IPS-NIHi11 (cell line): ENCODE data around the gene POMZP3.
"Not testable (repeated sequence)": the region's sequence is repeated elsewhere in the genome, so short reads cannot be mapped to it uniquely, and the experiment has no call there.

ENCODE experiments used
- DNase-seq: peaks from one replicate; pipeline ENCODE4 v3.0.0; 2012; ENCODE audit warnings: mixed read lengths, low spot score

The POMZP3 gene

DNA sequence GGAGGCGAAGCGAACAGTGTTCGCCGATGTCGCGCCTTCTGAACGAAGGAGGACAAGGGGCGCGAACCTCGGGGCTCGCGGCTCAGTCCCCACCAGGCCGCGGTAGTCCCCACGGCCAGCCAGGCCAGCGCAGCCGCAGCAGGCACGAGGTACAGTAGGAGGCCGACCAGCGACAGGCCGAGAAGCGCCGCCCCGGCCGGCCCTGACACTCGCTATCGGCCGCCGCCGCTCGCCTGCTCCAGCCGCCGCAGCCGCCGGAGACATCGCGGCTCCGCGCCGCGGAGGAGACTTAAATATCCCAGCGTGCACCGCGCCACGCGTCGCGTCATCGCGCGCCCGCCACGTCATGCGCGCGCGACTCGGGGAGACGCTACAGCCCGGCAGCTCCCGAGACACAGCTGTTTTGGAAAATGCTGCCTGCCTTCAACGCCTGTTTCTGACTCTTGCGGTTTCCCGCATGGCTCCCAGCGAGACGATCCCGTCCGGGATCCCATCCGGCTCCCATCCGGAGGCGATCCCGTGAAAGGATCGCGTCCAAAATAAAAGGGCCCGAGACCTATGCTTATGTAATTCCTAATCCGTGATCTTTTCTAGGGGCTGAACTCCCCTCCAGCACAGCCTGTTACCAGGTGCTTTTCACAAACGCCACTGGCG is at the start of gene POMZP3:
POMZP3 (minus strand) TSS at position 291 of the 654 bp plus-strand sequence. CDS start 1,215 bp downstream, outside the sequence.
- not testable (repeated sequence) for DNase-seq

DNA sequence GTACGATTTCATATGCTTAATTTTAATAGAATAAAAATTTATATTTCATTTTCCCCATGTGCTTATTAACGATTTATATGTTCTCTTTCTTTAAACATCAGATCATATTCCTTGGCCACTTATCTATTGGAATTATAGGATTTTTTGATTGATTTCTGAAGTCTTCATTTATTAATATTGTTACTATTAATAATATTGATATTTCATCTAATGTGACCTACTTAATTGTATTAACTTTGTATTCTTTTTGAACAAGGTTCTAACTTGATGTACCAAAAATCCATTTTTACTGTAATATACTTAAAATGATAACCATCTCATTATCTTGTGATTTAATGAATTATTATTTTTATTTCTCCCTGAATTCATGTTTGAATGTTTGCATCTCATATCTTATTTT is 48.7 kb upstream of the POMZP3 start:
- not testable (repeated sequence) for DNase-seq

DNA sequence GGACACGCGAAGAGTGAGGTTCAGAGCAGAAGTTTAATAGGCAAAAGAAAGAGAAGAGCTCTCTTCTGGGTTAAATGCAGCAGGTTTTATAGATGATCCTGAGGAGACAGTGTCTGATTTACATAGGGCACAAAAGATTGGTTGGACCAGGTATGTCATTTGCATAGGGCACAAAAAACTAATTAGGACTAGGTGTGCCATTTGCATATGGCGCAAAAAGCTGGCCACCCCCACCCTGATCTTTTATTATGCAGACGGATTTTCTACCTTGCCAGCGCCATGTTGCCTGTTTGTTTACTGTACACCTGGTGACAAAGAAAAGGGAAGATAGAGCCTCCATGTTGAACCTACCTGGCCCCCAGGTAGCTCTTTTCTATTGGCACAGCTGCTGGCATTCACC is 46.3 kb upstream of the POMZP3 start:
- not testable (repeated sequence) for DNase-seq

DNA sequence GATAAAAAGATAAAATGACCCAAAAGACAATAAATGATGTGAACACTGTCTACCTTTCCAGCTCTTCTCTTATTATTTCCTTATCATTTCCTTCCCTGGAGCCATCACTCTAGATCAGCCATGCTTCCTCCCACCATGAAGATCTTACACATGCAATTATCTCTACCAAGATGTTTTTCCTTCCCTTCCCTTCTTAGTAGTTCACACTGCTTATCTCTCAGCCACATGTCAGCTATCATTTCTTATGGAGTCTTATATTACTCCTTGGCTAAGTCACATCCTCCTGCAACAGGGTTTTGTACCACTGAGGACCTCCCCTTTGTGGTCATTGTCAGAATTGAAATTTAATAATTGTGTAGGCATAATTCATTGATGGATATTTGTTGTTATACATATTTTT is 32.1 kb upstream of the POMZP3 start:
- DNase-seq = not testable (repeated sequence)

DNA sequence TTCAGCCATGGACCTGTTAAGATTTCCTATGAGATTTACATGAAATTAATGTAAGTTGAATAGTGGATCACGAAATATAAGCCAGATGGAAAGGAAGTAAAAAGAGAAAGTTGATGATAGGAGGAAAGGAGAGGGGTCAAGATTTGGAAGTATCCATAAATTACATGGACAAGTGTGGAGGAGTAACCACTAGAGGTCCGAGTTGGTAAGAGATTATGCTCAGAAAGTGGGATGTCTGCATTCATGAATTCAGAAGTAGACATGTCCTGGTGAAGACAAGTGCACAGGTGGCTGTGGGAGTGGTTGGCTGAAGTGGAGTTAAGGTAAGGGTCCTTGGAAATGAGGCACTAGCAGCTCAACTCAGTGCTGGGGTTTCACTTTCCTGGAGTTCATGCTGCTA is 29.3 kb upstream of the POMZP3 start:
- DNase-seq = not testable (repeated sequence)

DNA sequence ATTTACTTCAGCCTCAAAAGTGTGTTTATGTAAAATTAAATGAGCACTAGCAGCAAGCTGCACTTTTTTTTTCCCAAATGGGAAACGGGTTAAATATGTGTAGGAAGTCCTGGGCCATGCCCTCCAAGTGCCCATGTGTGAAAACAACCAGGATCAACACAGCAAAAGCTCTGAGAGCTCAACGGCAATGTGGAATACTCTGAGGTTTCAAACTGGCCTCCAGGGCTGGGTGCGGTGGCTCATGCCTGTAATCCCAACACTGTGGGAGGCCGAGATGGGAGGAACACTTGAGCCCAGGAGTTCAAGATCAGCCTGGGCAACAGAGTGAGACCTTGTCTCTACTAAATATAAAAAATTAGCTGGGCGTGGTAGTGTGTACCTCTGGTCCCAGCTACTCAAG is 15.5 kb upstream of the POMZP3 start:
- not testable (repeated sequence) for DNase-seq

DNA sequence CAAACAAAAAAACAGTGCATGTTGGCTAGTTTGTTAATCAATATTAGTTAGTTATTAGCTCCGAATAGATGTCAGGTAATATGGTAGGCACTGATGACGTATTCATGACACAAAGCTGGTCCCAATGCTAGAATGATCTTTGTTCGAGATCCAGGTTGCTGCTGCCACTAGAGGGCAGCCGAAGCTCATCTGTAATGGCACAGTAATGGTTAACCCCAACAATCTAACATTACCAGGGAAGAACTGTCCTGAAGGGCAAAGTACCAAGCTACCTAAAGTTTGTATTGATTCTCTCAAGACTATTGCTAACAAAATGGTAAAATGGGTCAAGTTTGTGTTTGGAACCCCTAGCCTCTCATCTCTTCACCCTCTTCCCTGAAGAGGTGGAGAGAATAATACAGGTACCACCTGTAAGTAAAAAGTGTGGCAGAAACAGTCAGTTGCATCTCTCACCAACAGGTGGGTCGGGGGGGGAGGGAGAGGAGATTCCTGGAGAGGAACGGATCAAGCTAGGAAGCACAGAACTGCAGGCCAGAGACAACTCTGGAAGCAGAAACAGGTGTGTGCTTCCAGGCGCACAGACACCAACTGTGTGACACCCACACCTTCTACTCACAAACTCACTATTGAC is 10.1 kb upstream of the POMZP3 start:
- DNase-seq = not testable (repeated sequence)

DNA sequence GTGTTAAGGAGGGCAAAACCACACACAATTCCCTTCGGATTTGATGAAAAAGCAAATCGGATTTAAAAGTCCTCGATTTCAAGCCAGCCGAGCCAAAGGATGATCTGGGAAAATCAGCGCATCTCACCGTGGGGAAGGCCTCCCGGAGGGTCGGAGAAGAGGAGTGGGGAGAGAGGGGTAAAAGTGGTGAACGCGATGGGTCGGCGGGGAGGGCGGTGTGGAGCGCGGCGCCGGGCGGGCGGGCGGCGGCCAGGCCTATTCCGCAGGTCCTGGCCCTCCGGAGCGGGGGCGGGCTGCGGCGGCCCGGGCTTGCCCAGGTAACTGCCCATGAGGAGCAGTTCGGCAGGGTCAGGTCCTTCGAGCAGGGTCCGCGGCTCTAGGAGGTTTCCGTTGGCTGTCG is 498 bp downstream of the POMZP3 start:
- DNase-seq = not testable (repeated sequence)

DNA sequence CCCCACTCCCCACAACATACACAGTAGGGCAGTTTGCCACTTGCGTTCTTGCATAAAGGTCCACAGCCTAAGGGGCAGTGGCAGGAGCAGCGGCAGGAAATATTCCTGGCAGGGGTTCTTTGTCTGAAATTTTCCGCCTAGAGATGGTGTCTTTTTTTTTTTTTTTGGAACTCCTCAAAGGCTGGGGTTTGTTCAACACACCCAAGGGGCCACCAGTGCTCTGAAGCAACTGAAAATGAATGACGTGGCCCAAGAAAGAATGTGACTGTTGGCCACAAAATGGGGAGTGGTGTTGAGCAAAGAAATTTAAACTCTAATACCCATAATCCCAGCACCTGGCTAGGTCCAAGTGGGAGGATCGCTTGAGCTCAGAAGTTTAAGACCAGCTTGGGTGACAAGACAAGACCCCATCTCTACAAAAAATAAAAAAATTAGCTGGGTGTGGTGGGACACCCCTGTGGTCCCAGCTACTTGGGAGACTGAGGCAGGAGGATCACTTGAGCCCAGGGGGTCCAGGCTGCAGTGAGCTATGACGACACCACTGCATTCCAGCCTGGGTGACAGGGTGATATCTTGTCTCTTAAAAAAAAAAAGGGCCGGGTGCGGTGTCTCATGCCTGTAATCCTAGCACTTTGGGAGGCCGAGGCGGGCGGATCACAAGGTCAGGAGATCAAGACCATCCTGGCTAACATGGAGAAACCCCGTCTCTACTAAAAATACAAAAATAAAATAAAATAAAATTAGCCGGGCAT is 7.5 kb downstream of the POMZP3 start:
- not testable (repeated sequence) for DNase-seq

DNA sequence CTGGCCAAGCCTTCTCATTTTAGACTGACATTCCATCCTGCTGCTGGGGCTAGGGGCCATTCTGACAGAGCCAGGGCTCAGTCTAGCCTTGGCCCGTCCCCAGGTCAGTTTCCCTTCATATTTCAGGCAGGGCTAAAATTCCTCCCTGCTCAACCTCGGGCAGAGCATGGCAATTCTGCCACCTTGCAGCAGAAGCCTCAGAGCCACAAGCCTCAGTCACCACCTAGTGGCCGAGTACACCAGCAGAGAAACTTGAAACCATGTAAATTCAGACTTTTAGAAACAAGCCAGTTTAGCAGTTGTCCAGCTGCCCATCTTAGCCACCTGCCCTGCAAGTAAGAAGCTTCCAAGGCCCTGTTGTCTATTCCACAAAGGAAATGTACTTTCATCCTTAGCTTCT is 13.3 kb downstream of the POMZP3 start:
- not testable (repeated sequence) for DNase-seq

DNA sequence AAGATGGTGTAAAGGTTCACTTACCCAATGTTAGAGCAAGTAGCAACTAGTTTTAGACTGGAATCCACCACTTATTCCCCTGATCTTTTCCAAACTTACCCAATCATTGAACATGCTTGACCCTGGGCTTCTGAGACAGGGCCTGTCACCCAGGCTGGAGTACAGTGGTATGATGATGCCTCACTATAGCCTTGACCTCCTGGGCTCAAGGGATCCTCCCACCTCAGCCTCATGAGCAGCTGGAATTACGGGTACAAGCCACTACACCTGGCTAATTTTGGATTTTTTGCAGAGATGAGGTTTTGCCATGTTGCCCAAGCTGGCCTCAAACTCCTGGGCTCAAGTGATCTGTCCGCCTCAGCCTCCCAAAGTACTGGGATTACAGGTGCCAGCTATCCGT is 14.8 kb downstream of the POMZP3 start:
- DNase-seq = not testable (repeated sequence)

DNA sequence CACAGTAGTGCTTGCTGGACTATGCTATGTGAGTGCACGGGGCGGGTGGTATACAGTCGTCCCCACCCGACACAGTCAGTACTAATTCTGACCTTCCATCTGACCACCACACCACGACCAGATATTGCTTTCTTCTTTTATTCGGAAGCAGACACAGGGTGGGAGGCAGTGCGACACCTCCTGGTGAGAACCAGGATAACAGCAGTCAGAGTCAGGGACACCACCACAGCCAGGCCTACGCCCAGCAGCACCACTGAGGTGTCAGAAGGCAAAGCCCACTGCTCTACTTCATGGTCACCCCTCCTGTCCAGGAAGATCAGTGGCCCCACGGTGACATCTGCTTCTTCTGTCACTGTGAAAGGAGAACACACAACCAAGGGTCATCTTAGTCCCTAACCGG is 17.2 kb downstream of the POMZP3 start:
- DNase-seq = not testable (repeated sequence)

DNA sequence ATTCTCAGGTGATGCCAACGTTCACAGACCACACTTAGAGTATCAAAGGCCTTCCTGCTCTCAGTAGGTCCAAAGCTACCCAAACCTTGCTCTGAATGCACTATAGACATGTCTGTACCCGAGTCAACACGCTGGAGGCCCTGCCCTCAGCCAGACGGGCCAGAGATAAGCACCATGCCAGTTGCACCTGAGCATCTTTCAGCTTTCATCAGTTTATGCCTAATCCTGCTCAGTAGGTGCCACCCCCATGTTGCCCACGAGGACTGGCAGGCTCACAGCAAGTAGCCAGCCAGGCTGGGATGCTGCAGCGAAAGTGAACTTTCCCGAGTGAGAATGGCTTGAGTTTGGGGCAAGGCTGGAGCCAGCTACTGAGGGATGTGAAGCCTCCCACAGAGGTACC is 18.6 kb downstream of the POMZP3 start:
- not testable (repeated sequence) for DNase-seq

DNA sequence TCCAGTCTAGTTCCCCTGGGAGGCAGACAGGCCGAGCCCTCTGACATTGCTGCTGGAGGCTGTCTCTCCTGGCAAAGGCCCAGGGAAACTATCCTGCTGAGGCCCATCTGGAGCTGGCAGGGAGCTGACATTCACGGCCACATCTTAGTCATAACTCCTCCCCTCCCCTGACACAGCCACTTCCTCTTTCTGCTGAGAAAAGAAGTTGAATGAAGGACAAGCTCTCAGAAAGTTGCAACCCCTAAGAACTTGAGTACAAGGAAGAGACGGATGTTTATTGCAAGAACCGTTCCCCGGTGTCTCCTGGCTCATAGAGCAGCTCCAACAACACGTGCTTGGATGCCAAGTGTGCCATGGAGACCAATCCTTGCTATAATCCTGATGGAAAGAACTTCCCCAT is 21.1 kb downstream of the POMZP3 start:
- DNase-seq = not testable (repeated sequence)

DNA sequence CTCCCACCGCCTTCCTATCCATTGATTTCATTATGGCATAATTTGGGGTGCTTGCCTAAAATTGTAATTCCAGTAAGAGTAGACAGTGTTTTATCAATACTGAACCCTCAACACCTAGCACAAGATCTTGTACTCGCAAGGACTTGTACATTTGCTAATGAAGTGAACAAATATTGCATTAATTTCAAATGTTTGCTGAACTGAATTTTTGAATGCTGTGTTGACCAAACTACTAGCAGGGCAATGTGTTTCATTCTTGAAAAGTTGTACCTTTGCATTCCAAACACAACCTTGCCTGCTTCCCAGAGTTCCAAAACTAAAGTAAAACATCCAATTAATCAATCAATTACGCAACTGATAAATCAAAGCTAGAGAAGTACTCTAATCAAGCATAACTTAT is 26.4 kb downstream of the POMZP3 start:
- not testable (repeated sequence) for DNase-seq

DNA sequence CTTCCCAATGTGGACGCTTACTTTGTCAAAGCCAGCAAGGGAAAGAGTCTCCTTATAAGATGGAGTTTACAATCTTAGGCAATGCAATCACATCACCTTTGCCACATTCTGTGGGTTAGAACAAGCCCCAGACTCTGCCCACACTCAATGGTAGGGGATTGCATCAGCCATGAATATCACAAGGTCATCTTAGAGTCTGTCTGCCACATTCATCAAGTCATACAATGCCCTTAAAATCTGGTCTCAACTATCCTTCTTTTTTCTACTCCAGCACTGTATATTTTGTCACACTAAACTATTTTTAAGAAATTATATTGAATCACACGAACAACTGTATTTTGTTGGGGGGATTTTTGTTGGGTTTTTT is 27.0 kb downstream of the POMZP3 start:
- DNase-seq = not testable (repeated sequence)

DNA sequence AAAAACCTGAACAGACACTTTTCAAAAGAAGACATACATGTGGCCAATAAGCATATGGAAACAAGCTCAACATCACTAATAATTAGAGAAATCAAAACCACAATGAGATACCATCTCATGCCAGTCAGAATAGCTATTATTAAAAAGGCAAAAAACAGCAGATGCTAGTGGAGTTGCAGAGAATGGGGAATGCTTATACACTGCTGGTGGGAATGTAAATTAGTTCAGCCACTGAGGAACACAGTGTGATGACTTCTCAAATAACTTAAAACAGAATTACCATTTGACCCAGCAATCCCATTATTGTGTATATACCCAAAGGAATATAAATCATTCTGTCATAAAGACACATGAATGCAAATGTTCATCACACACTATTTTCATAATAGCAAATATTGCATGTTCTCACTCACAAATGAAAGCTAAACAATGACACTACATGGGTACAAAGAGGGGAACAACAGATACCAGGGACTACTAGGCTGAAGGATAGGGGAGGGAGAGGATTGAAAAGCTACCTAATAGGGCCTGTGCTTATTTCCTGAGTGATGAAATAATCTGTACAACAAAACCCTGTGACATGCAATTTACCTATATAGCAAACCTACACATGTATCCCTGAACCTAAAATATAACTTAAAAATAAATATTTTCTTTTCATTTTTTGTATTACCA is 28.4 kb downstream of the POMZP3 start:
- not testable (repeated sequence) for DNase-seq

DNA sequence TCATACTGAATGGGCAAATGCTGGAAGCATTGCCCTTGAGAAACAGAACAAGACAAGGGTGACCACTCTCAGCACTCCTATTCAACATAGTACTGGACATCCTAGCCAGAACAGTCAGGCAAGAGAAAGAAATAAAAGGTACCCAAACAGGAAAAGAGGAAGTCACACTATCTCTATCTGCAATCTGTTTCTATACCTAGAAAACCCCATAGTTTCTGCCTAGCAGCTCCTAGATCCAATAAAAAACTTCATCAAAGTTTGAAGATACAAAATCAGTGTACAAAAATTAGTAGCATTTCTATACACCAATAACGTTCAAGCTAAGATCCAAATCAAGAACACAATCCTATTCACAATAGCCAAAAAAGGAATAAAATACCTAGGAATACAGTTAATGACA is 29.8 kb downstream of the POMZP3 start:
- DNase-seq = not testable (repeated sequence)

DNA sequence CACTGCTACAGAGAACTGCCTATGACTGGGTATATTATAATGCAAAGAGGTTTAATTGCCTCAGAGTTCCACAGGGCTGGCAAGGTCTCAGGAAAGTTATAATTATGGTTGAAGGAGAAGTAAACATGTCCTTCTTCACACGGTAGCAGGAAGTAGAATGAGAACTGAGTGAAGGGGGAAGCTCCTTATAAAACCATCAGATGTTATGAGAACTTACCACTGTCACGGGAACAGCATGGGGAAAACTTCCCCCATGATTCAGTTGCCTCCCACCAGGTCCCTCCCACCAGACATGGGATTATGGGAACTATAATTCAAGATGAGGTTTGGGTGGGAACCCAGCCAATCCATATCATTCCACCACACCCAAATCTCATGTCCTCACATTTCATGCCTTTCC is 34.4 kb downstream of the POMZP3 start:
- not testable (repeated sequence) for DNase-seq

DNA sequence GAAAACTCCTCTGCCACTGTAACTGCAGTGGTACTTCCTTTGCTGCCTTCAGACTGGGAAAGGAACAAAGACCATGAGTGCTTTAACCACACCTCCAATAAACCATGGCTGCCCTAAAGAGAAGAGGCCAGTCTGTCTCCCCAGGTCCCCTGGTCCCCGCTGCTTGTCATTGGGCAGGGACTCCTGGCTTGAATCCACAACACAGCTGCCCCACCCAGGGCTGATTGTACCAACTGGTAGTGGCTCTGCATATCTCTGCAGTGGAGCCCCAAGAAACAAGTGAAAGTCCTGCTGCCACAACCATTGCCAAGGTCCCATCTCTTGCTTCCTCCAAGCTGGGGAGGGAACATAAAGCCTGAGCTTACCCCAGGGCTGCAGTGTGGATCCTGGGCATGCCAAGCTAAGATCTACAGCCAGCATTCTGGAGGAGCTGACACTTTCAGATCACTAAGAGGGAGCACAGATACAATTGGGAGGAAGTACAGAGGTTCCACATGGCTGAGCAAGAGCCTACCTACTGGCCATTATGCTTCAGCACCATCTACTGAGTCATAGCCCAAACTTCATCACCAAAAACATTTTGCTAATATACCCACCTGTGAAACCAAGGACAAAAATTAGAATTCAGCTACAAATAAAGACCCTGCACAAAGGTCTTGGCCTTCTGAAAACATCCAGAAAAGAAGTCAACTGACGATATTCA is 35.3 kb downstream of the POMZP3 start:
- DNase-seq = not testable (repeated sequence)

DNA sequence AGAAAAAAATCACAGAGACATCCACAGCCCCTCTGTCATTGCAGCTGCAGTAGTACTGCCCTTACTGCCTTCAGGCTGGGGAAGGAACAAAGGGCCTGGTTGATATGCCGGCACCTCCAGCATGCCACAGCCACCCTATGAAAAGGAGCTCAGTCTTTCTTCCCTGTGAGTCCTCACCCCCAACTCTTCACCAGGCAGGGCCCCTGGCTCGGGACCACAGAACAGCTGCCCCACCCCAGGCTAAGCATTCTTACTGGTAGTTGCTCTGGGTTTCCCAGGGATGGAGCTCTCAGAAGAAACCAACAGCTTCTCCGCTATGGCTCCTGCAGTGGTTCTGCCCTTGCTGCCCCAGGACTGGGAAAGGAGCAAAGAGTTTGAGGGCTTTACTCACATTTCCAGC is 36.0 kb downstream of the POMZP3 start:
- not testable (repeated sequence) for DNase-seq

DNA sequence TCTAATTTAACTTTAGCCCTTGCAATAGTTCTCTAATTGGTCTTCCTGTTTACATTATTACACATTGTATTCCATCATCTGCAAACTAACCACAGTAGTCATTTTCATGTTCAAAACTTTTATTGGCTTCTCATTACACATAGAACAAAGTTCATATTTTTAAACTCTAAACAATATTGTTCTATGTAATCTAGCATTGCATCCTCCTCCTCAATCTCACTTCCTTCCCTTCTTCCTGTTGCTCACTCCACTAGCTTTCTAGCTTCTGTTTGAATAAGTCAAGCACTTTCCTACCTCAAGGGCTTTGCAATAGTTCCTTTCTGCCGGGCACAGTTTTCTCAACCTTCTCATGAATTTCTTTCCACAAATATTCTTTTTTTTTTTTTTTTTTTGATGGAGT is 38.5 kb downstream of the POMZP3 start:
- DNase-seq = not testable (repeated sequence)
